ENCODE data around the gene SDK1.

The SDK1 gene

DNA sequence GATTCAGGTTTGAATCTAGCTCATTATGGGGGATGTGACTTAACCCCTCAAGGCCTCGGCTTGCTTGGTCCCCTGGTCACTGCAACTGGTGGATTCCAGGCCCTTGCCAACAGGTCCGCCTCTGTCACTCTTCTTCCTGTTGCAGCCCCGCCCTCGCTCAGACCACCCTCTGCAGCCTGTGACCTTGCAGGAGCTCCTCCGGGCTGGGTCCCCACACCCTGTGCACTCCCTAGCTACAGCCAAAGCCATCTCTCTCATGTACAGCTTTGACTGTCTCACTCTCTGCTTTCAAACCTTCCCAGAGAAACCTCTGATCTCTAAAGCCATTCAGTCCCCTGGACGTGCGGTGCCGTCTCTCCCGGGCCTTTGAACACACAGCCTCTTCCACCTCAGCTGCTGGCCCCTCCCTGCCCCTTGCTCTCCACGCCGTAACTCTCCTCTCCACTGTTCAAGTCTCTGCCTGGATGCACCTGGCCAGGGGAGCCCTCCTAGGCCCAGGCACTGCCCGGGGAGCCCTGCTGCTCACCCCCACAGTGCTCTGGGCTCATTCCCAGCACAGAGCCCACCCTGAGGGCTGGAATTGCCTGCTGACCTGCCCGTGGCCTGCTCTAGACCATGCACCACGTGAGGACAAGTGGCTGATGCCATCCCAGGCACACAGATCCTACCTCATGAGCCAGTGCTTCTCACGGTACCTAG lies 895.2 kb downstream of the SDK1 start:
- TF ChIP-seq, protein P1, sequence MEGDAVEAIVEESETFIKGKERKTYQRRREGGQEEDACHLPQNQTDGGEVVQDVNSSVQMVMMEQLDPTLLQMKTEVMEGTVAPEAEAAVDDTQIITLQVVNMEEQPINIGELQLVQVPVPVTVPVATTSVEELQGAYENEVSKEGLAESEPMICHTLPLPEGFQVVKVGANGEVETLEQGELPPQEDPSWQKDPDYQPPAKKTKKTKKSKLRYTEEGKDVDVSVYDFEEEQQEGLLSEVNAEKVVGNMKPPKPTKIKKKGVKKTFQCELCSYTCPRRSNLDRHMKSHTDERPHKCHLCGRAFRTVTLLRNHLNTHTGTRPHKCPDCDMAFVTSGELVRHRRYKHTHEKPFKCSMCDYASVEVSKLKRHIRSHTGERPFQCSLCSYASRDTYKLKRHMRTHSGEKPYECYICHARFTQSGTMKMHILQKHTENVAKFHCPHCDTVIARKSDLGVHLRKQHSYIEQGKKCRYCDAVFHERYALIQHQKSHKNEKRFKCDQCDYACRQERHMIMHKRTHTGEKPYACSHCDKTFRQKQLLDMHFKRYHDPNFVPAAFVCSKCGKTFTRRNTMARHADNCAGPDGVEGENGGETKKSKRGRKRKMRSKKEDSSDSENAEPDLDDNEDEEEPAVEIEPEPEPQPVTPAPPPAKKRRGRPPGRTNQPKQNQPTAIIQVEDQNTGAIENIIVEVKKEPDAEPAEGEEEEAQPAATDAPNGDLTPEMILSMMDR (IDR thresholded peaks at IDR 0.05) = no peak

DNA sequence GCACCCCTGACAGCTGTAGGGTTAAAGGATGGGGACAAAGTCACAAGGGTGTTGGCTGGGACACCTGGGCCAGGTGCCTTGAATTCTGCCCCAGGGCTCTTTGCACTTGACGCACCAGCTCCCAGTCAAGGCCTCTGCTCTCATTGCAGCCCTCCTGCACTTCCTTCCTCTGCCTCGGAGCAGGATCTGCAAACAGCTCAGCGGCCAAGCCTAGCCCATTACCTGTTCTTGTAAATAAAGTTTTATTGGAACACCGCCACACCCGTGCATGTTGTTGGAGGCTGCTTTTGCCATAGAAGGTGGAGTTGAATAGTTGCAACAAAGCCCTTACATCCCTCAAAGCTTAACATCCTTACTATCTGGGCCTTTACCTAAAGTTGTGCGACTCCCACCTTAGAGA lies 897.2 kb downstream of the SDK1 start:
- H3K27ac ChIP-seq = no peak overlapping the region
- DNase-seq (ENCODE audit: low spot score) = no peak
- TF ChIP-seq, protein P1 (IDR thresholded peaks at IDR 0.05) = no peak
- no peak overlapping the region for H3K4me3 ChIP-seq

More for the DNA sequence above, 895.2 kb downstream of the SDK1 start:
- Histone ChIP-seq H3K4me3 (no peak overlapping the region), H3K27ac (no peak overlapping the region)
- no peak for DNase-seq (ENCODE audit: low spot score)

GRCh38 chr7:4200546-4201094 lies 899.6 kb downstream of the SDK1 start:
- no peak for DNase-seq (ENCODE audit: low spot score)
- Histone ChIP-seq H3K4me3 (no peak overlapping the region), H3K27ac (no peak overlapping the region)
- TF ChIP-seq, protein P1 (IDR thresholded peaks at IDR 0.05) = no peak

- TF ChIP-seq, protein P1 (IDR thresholded peaks at IDR 0.05) = no peak
- Histone ChIP-seq H3K4me3 (no peak overlapping the region), H3K27ac (no peak overlapping the region)
- DNase-seq (ENCODE audit: low spot score) = no peak
These were observed 900.5 kb downstream of the SDK1 start for GRCh38 chr7:4201566-4201965.

DNA sequence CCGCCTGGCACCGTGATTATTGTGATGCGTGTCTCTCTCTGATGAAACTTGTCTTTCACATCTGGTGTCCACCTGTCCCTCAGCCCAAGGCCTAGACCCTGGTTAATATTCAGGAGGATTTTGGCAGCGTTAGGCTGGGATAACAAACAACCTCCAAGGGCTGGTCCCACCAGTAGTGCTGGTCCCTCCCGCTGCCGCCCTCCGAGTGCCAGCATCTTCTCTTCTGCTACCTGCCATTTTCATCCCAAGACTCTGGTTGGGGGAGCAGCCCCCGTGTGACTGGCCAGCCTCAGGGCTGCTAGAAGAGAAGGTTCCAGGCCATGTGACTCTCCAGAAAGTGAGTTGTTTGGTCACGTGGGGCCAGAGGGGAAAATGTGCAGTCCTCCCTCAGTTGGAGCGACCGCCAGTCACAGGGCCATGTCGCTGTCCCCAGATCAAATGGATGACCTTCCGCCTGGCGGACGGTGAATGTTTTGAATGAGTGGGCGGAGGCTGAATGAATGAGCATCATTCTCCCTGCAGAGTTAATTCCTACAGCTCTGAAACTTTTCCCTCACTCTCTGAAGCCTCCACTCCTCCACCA lies 901.2 kb downstream of the SDK1 start:
- DNase-seq (ENCODE audit: low spot score) = no peak
- TF ChIP-seq, protein P1 (IDR thresholded peaks at IDR 0.05) = no peak
- H3K27ac ChIP-seq = no peak overlapping the region
- H3K4me3 ChIP-seq = no peak overlapping the region

- TF ChIP-seq, protein P1 (IDR thresholded peaks at IDR 0.05) = no peak
- DNase-seq (ENCODE audit: low spot score) = no peak
- H3K4me3 ChIP-seq = no peak overlapping the region
- no peak overlapping the region for H3K27ac ChIP-seq
These were observed 901.9 kb downstream of the SDK1 start for GRCh38 chr7:4202954-4203353.
